Epithelial cell of esophagus (primary cell): ENCODE measurements around the gene PRDX3.

Experiments used
- DNase-seq: peaks from one replicate; pipeline ENCODE4 v3.0.0; 2010; ENCODE audit warnings: low read depth
- H3K4me3 ChIP-seq: 2 replicates; pipeline ENCODE4 v1.5.1; 2011; ENCODE audit warnings: mild to moderate bottlenecking, low read length, control low read depth
- CTCF ChIP-seq: IDR thresholded peaks from 2 replicates; pipeline ENCODE4 v1.5.1; 2011; ENCODE audit warnings: low read depth, mild to moderate bottlenecking, low read length, control low read depth, inconsistent platforms; ENCODE audit not compliant: insufficient read depth; ENCODE audit errors: missing control alignments

Gene PRDX3

GRCh38 chr10:119211625-119212441, 33.2 kb upstream of the PRDX3 start:
- DNase-seq = no peak
- no peak overlapping the region for H3K4me3 ChIP-seq
- no peak for TF ChIP-seq CTCF

- no peak for DNase-seq
- TF ChIP-seq CTCF = no peak
Observed at GRCh38 chr10:119211176-119211575, 32.6 kb upstream of the PRDX3 start.

GRCh38 chr10:119210633-119211032, 32.0 kb upstream of the PRDX3 start:
- DNase-seq = no peak
- H3K4me3 ChIP-seq = no peak overlapping the region
- TF ChIP-seq CTCF = no peak

More at GRCh38 chr10:119211176-119211575, 32.6 kb upstream of the PRDX3 start:
- H3K4me3 ChIP-seq = no peak overlapping the region

- DNase-seq = no peak
- no peak for TF ChIP-seq CTCF
- no peak overlapping the region for H3K4me3 ChIP-seq
Observed at GRCh38 chr10:119209736-119210355, 31.2 kb upstream of the PRDX3 start.

GRCh38 chr10:119209035-119209735, 30.6 kb upstream of the PRDX3 start:
- TF ChIP-seq CTCF = peak; percentile 83
- peak; percentile 50 for DNase-seq

GRCh38 chr10:119208553-119208940, 29.9 kb upstream of the PRDX3 start:
- H3K4me3 ChIP-seq = peak overlapping the region; percentile 61
- DNase-seq = peak; percentile 36
- no peak for TF ChIP-seq CTCF

More at GRCh38 chr10:119209035-119209735, 30.6 kb upstream of the PRDX3 start:
- peak overlapping the region; percentile 7 for H3K4me3 ChIP-seq
